H1 (cell line): ENCODE data around the gene OR51G1.

Experiments
- CTCF ChIP-seq, 3 experiments: IDR thresholded peaks; 1 replicate in 2 of 3; 2 replicates in 1 of 3; pipeline versions ENCODE4 v1.5.1 to v1.6.1; 2011; ENCODE audit warnings: low read length in 3 of 3, mild to moderate bottlenecking in 3 of 3, inconsistent platforms in 2 of 3, low read depth in 1 of 3, moderate library complexity in 1 of 3; ENCODE audit not compliant: insufficient read depth in 1 of 3; ENCODE audit errors: control extremely low read depth in 1 of 3
- EGR1 ChIP-seq: IDR thresholded peaks from 2 replicates; pipeline ENCODE4 v1.6.1; 2011; ENCODE audit warnings: low read depth, low read length, borderline replicate concordance
- EP300 ChIP-seq, 2 experiments: IDR thresholded peaks; 1 replicate in 1 of 2; 2 replicates in 1 of 2; pipeline ENCODE4 v1.6.1; 2011 to 2012; ENCODE audit warnings: low read depth in 2 of 2, low read length in 2 of 2, mild to moderate bottlenecking in 2 of 2, borderline replicate concordance in 1 of 2, inconsistent platforms in 1 of 2, moderate library complexity in 1 of 2
- MAFK ChIP-seq: IDR thresholded peaks from 2 replicates; pipeline ENCODE4 v1.6.1; 2012; ENCODE audit warnings: low read depth, mild to moderate bottlenecking, improper control_type of control experiment, low read length
- POLR2A ChIP-seq, 2 experiments: IDR thresholded peaks; 1 replicate in 1 of 2; 2 replicates in 1 of 2; pipeline ENCODE4 v1.6.1; 2011; ENCODE audit warnings: low read depth in 2 of 2, low read length in 2 of 2, mild to moderate bottlenecking in 2 of 2; ENCODE audit errors: control extremely low read depth in 1 of 2
- RAD21 ChIP-seq, 2 experiments: IDR thresholded peaks in 1 of 2; conservative IDR thresholded peaks in 1 of 2; 2 replicates each; pipeline ENCODE4 v1.6.1; 2011; ENCODE audit warnings: low read depth in 2 of 2, low read length in 2 of 2, improper control_type of control experiment in 1 of 2, inconsistent platforms in 1 of 2, mild to moderate bottlenecking in 1 of 2, moderate library complexity in 1 of 2
- SIRT6 ChIP-seq: IDR thresholded peaks from one replicate; pipeline ENCODE4 v1.7.1; 2012; ENCODE audit warnings: low read length, inconsistent platforms
- SP1 ChIP-seq: IDR thresholded peaks from 2 replicates; pipeline ENCODE4 v1.6.1; 2011; ENCODE audit warnings: low read depth, low read length

DNA sequence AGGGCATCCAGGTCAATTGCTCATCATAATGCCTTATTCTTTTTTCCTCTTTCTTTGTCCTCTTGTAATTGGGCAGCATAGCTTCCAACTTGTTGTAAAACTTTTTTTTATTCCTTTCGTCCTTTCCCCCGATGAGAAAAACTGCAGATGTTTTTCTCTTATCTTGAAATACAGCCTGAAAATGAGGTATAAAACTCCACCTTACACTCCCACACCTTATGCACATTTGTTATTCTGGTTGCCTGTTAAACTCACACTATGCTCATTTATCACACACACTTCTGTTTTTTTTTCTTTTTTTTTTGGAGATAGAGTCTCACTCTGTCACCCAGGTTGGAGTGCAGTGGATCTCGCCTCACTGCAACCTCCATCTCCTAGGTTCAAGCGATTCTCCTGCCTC is 33.3 kb upstream of the OR51G1 start:
- no peak for TF ChIP-seq CTCF (IDR thresholded peaks at IDR 0.05; ENCODE audit: control extremely low read depth in 1 of 3, insufficient read depth in 1 of 3, low read depth in 1 of 3, low read length in 3 of 3)
- no peak for TF ChIP-seq SIRT6
- TF ChIP-seq MAFK: no peak
- no peak for TF ChIP-seq SP1
- TF ChIP-seq POLR2A (IDR thresholded peaks at IDR 0.05; ENCODE audit: control extremely low read depth in 1 of 2, low read depth in 2 of 2, low read length in 2 of 2): no peak
- no peak for TF ChIP-seq EGR1
- TF ChIP-seq RAD21 (IDR thresholded peaks at IDR 0.05 in 1 of 2, conservative IDR thresholded peaks at IDR 0.05 in 1 of 2; ENCODE audit: low read depth in 2 of 2, low read length in 2 of 2): no peak
- no peak for TF ChIP-seq EP300 (IDR thresholded peaks at IDR 0.05; ENCODE audit: borderline replicate concordance in 1 of 2, low read depth in 2 of 2, low read length in 2 of 2)
